ENCODE data around the gene KCND2. TPM values are rescaled to one million over a fixed set of nuclear protein-coding genes. Genes with fewer than 3 reads are reported as not detected.
"Not testable (repeated sequence)": the region's sequence is repeated elsewhere in the genome, so short reads cannot be mapped to it uniquely, and the experiment has no call there.

KCND2 gene
- total and polyA plus RNA-seq, 2 donors = 0.20 to 5.9 TPM

DNA sequence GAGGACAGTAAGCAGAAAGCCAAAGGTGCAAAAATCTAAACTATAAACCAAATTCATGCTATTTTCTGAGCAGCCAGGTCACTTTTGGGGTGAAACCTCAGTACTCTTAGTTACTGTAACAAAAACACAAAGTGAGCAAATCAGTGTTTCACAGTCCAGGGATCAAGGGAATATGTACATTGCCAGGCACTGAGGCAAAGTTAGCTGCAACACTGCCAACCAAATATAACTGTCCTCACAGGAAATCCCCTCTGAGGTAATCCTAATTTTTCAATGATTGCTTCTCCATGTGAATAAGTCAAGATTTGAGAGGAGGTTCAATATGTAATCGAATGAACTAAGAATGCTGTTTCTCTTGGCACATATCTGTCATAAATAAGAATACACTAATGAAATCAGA lies 355.3 kb downstream of the KCND2 start:
- no peak for DNase-seq (ENCODE audit: extremely low spot score)
- Histone ChIP-seq H3K36me3 (ENCODE audit: insufficient read depth) (no peaks in the 10 kb centered on the region), H3K27ac (ENCODE audit: low read depth) (no peak overlapping the region), H3K4me1 (ENCODE audit: insufficient read depth) (no peaks in the 10 kb centered on the region), H3K4me3 (ENCODE audit: low read depth, low read length) (no peak overlapping the region)
- 68% methylated on average over 1 of the region's 1 CpG for WGBS

- H3K27ac ChIP-seq (ENCODE audit: low read depth) = no peak overlapping the region
- H3K4me3 ChIP-seq (ENCODE audit: low read depth, low read length) = no peak overlapping the region
- DNase-seq (ENCODE audit: extremely low spot score) = no peak
- no peaks in the 10 kb centered on the region for H3K4me1 ChIP-seq (ENCODE audit: insufficient read depth)
- no peaks in the 10 kb centered on the region for H3K36me3 ChIP-seq (ENCODE audit: insufficient read depth)
These were observed 366.9 kb downstream of the KCND2 start for GRCh38 chr7:120639884-120640283.

DNA sequence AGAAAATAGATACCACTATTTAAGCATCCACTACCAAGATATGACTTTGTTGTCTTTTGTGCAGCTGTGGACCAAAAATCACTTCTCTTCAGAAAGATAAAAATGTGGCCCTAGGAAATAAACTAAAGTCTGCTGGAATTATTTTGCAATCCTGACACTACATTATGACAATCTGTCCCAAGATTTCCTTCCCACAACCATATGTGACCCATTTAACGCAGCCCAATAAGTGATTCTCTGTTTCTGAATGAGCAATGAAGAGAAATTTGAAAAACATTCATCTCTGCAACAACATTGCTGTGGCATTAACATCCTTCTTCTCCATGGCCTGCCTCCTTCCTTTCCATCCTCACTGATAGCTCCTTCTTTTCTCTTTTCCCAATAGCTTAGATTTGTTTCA lies 373.0 kb downstream of the KCND2 start:
- WGBS = 91% methylated on average over 1 of the region's 1 CpG
- no peak for DNase-seq (ENCODE audit: extremely low spot score)
- H3K36me3 ChIP-seq (ENCODE audit: insufficient read depth) = no peaks in the 10 kb centered on the region
- H3K27ac ChIP-seq (ENCODE audit: low read depth) = no peak overlapping the region
- no peaks in the 10 kb centered on the region for H3K4me1 ChIP-seq (ENCODE audit: insufficient read depth)
- H3K4me3 ChIP-seq (ENCODE audit: low read depth, low read length) = no peak overlapping the region

DNA sequence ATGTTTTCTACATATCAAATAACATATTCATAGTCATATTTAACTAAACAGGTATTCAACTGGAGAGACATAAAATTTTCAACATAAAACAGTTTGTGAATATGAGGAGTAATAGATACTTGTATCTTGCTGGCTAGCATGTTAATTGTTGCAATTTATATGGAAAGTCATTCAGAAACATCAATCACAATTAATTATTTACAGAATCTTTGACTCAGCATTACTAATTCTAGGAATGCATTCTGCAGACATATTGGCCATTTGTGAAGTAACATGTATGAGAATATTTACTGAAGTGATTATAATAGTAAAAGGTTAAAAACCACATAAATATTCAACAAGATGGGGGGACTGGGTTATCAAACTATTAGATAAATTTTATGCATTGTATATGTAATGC lies 381.3 kb downstream of the KCND2 start:
- no peaks in the 10 kb centered on the region for H3K36me3 ChIP-seq (ENCODE audit: insufficient read depth)
- no peak overlapping the region for H3K27ac ChIP-seq (ENCODE audit: low read depth)
- no peaks in the 10 kb centered on the region for H3K4me1 ChIP-seq (ENCODE audit: insufficient read depth)
- no peak overlapping the region for H3K4me3 ChIP-seq (ENCODE audit: low read depth, low read length)
- DNase-seq (ENCODE audit: extremely low spot score) = no peak

DNA sequence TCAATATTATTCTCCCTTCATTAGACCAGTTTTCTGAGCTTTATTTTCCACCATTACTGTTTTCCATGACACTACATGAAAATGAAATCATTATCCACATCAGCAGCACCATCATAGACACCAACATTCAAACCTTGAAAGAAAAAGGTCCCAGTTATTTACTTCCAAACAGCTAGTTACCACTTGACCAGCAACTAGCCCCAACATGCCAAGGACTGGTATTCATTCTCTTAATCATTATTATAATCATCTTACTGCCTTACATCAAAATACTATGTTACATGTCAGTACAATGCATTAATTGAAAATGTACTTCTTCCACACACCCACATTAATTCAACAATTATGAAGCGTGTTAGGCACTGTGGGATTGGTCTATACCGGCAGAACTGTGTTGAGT lies 385.5 kb downstream of the KCND2 start:
- WGBS = 87% methylated on average over 2 of the region's 2 CpGs

DNA sequence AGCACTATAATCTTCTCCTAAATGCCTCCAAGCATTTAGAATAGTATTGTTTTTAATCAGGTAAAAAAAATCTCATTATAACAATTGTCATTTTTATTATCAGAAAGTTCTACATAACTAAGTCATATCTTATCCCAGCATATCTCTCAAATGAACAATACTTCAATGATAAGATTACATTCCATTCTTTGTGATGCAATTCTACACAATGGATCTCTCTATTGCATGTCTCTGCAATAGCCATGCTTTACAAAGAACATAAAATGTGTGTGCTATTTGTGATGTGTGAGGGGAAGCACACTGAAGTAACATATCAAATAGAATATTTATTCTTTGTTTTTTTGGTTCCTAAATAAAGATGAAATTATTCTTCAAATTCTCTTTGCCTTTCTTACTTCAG lies 389.3 kb downstream of the KCND2 start:
- H3K4me3 ChIP-seq (ENCODE audit: low read depth, low read length) = no peak overlapping the region
- H3K4me1 ChIP-seq (ENCODE audit: insufficient read depth) = no peaks in the 10 kb centered on the region
- no peaks in the 10 kb centered on the region for H3K36me3 ChIP-seq (ENCODE audit: insufficient read depth)
- DNase-seq (ENCODE audit: extremely low spot score) = no peak
- no peak overlapping the region for H3K27ac ChIP-seq (ENCODE audit: low read depth)

More for the DNA sequence above, 385.5 kb downstream of the KCND2 start:
- no peak overlapping the region for H3K4me3 ChIP-seq (ENCODE audit: low read depth, low read length)
- H3K36me3 ChIP-seq (ENCODE audit: insufficient read depth) = no peaks in the 10 kb centered on the region
- no peak overlapping the region for H3K27ac ChIP-seq (ENCODE audit: low read depth)
- no peaks in the 10 kb centered on the region for H3K4me1 ChIP-seq (ENCODE audit: insufficient read depth)
- no peak for DNase-seq (ENCODE audit: extremely low spot score)

DNA sequence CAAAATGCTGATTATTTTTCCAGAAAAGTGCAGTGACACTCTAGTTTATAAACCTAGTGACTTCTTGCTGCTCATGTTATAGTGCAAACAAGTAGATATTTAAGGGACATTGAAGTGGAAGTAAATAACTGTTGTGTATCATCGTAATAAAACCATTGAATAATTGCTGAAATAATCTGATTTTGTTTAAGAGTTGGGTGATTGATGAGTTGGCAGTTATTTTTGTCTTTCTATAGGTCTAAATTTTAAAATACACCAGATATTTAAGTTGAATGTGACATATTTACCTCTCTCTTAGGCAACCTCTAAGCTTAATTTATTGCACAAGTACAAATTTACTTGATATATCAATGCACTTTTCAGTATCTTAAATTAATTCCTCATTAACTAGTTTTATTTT lies 392.1 kb downstream of the KCND2 start:
- no peak overlapping the region for H3K27ac ChIP-seq (ENCODE audit: low read depth)
- 87% methylated on average over 1 of the region's 1 CpG for WGBS
- no peak for DNase-seq (ENCODE audit: extremely low spot score)
- no peaks in the 10 kb centered on the region for H3K36me3 ChIP-seq (ENCODE audit: insufficient read depth)
- H3K4me1 ChIP-seq (ENCODE audit: insufficient read depth) = no peaks in the 10 kb centered on the region
- H3K4me3 ChIP-seq (ENCODE audit: low read depth, low read length) = no peak overlapping the region

DNA sequence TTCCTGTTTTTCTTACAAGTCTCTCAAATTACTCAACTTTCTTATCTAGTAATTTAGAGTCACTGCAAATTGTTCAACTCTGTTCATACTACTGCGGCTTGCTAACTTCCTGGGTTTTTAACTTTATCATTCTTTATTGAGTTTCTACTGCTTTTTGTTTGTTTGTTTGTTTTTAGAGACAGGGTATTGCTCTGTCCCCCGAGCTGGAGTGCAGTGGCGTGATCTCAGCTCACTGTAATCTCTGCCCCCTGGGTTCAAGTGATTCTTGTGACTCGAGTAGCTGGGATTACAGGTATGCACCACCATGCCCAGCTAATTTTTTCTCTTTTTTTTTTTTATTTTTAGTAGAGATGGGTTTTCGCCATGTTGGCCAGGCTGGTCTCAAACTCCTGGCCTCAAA lies 402.1 kb downstream of the KCND2 start:
- Histone ChIP-seq H3K36me3 (ENCODE audit: insufficient read depth) (no peaks in the 10 kb centered on the region), H3K4me1 (ENCODE audit: insufficient read depth) (no peaks in the 10 kb centered on the region), H3K4me3 (ENCODE audit: low read depth, low read length) (no peak overlapping the region), H3K27ac (ENCODE audit: low read depth) (no peak overlapping the region)
- WGBS = 78% methylated on average over 5 of the region's 5 CpGs
- no peak for DNase-seq (ENCODE audit: extremely low spot score)

GRCh38 chr7:120677535-120677934 lies 404.6 kb downstream of the KCND2 start:
- Histone ChIP-seq H3K4me3 (ENCODE audit: low read depth, low read length) (no peak overlapping the region), H3K4me1 (ENCODE audit: insufficient read depth) (no peaks in the 10 kb centered on the region), H3K36me3 (ENCODE audit: insufficient read depth) (no peaks in the 10 kb centered on the region), H3K27ac (ENCODE audit: low read depth) (no peak overlapping the region)
- DNase-seq (ENCODE audit: extremely low spot score) = no peak
- WGBS = 97% methylated on average over 1 of the region's 1 CpG

DNA sequence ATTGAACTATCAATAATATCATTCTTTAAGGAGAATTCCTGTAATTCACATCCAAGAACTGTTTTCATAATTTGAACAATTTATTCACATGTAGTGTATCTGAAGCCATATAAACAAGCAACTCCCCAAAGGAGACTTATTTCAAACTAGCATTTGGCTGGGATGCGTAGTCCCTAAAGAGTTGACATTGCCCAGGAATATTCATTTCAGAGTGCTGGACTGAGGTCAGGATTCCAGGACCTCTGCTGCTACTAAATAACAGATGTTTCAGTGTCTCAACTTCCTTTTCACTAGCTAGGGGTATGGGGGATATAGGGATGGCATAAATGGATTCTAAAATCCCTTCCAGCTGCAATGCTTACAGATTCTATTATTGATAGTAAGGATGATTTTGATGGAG lies 408.0 kb downstream of the KCND2 start:
- Histone ChIP-seq H3K4me1 (ENCODE audit: insufficient read depth) (no peaks in the 10 kb centered on the region), H3K27ac (ENCODE audit: low read depth) (no peak overlapping the region), H3K36me3 (ENCODE audit: insufficient read depth) (no peaks in the 10 kb centered on the region), H3K4me3 (ENCODE audit: low read depth, low read length) (no peak overlapping the region)
- no peak for DNase-seq (ENCODE audit: extremely low spot score)
- 87% methylated on average over 1 of the region's 1 CpG for WGBS

- Histone ChIP-seq H3K4me1 (ENCODE audit: insufficient read depth) (no peaks in the 10 kb centered on the region), H3K36me3 (ENCODE audit: insufficient read depth) (no peaks in the 10 kb centered on the region), H3K27ac (ENCODE audit: low read depth) (no peak overlapping the region), H3K4me3 (ENCODE audit: low read depth, low read length) (no peak overlapping the region)
- no peak for DNase-seq (ENCODE audit: extremely low spot score)
- WGBS = 77% methylated on average over 6 of the region's 6 CpGs
These were observed 411.5 kb downstream of the KCND2 start for GRCh38 chr7:120684463-120684862.

DNA sequence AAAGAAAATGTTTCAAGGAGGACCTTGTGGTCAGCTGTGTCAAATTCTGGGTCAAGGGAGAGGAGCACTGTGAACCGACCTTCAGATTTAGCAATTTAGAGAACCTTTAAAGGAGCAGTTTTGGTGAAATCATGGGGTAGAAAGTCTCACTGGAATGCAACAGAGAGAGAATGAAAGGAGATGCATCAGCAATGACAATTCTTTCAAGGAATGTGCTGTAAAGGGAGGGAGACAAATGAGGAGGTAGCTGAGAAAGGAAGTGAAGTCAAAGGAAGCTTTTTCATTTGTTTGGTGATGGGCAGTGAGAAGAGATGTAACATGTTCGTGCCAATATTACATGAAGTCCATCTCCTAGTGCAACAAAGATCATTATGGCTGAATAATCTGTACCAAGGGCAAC lies 418.9 kb downstream of the KCND2 start:
- WGBS = 87% methylated on average over 2 of the region's 2 CpGs
- H3K27ac ChIP-seq (ENCODE audit: low read depth) = no peak overlapping the region
- no peak for DNase-seq (ENCODE audit: extremely low spot score)
- no peaks in the 10 kb centered on the region for H3K36me3 ChIP-seq (ENCODE audit: insufficient read depth)
- no peak overlapping the region for H3K4me3 ChIP-seq (ENCODE audit: low read depth, low read length)
- no peaks in the 10 kb centered on the region for H3K4me1 ChIP-seq (ENCODE audit: insufficient read depth)

DNA sequence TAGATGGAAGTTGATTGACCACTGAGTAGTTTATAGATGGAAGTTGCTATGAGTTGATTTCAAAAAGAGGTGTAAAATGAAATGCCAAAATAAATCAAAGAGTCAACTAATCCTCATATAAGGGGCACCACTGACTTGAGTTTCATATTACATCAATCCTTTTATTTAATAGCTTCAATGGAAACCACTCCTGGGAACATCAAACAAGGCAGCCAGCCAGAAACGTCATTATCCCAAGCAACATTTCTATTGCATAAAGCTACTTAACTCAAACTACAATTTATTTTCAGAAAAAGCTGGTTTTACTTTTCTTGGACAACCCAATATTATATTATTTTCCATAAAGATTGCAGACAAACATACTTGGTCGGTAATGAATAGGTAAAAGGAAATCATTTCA lies 422.9 kb downstream of the KCND2 start:
- Histone ChIP-seq H3K36me3 (ENCODE audit: insufficient read depth) (no peaks in the 10 kb centered on the region), H3K4me1 (ENCODE audit: insufficient read depth) (no peaks in the 10 kb centered on the region), H3K27ac (ENCODE audit: low read depth) (no peak overlapping the region), H3K4me3 (ENCODE audit: low read depth, low read length) (no peak overlapping the region)
- DNase-seq (ENCODE audit: extremely low spot score) = no peak
- 75% methylated on average over 2 of the region's 2 CpGs for WGBS

DNA sequence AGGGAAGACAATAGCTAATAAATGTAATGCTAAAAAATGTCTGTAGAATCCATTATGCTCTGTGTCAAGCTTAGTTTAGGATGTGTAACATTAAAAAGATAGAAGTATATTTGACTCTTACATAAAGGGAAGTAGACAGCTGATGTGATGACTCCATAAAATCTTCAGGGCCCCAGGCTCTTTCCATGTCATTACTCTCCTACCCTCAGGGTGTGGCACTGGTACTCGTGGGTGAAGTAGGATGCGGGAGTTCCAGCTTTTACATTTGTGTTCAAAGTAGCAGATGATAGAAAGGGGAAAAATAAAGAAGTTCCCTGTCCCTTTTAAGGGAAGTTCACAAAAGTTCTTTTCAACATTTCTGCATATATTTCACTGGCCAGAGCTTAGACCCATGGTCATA lies 427.8 kb downstream of the KCND2 start:
- Histone ChIP-seq H3K36me3 (ENCODE audit: insufficient read depth) (no peaks in the 10 kb centered on the region), H3K4me1 (ENCODE audit: insufficient read depth) (no peaks in the 10 kb centered on the region), H3K4me3 (ENCODE audit: low read depth, low read length) (no peak overlapping the region), H3K27ac (ENCODE audit: low read depth) (no peak overlapping the region)
- WGBS = 88% methylated on average over 2 of the region's 2 CpGs
- no peak for DNase-seq (ENCODE audit: extremely low spot score)

DNA sequence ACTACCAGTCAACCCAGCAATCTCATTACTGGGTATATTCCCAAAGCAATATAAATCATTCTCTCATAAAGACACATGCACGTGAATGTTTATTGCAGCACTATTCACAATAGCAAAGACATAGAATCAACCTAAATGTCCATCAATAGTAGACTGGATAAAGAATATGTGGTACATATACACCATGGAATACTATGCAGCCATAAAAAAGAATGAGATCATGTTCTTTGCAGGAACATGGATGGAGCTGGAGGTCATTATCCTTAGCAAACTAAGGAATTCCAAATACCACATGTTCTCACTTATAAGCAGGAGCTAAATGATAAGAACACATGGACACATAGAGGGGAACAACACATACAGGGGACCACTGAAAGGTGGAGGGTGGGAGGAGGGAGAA lies 429.4 kb downstream of the KCND2 start:
- DNase-seq (ENCODE audit: extremely low spot score); H3K4me1 ChIP-seq (ENCODE audit: insufficient read depth); H3K27ac ChIP-seq (ENCODE audit: low read depth); H3K36me3 ChIP-seq (ENCODE audit: insufficient read depth); H3K4me3 ChIP-seq (ENCODE audit: low read depth, low read length): not testable (repeated sequence)
- 90% methylated on average over 1 of the region's 1 CpG for WGBS

All from urinary bladder (tissue), 4 donors.